CD4-positive, alpha-beta T cell treated with Interleukin-17A for 1 hour (primary cell): Measurements from ENCODE around the gene NOTO.
A peak's percentile ranks its signal among the peaks of the same experiment; 100 is the strongest.

Experiments
- DNase-seq: peaks from one replicate; pipeline ENCODE4 v3.0.0-alpha.2; 2020

Gene NOTO

GRCh38 chr2:73235315-73236028 is 33.1 kb downstream of the NOTO start:
- peak; percentile 21 for DNase-seq

GRCh38 chr2:73237168-73237567 is 34.8 kb downstream of the NOTO start:
- no peak for DNase-seq

- DNase-seq, result no peak
Measured at GRCh38 chr2:73238149-73238548, 35.8 kb downstream of the NOTO start.

- DNase-seq, result no peak
Measured at GRCh38 chr2:73238976-73239375, 36.6 kb downstream of the NOTO start.

GRCh38 chr2:73239776-73240175 is 37.4 kb downstream of the NOTO start:
- DNase-seq, result no peak

GRCh38 chr2:73243884-73244570 is 41.7 kb downstream of the NOTO start:
- no peak for DNase-seq

- DNase-seq, result no peak
Measured at GRCh38 chr2:73244580-73244979, 42.2 kb downstream of the NOTO start.

- DNase-seq, result no peak
Measured at GRCh38 chr2:73246850-73247249, 44.5 kb downstream of the NOTO start.

GRCh38 chr2:73249636-73250035 is 47.3 kb downstream of the NOTO start:
- DNase-seq, result no peak

GRCh38 chr2:73250872-73251846 is 48.8 kb downstream of the NOTO start:
- DNase-seq, result no peak

- no peak for DNase-seq
Measured at GRCh38 chr2:73252238-73253027, 50.1 kb downstream of the NOTO start.

GRCh38 chr2:73253400-73253799 is 51.0 kb downstream of the NOTO start:
- no peak for DNase-seq

- no peak for DNase-seq
Measured at GRCh38 chr2:73253901-73254300, 51.5 kb downstream of the NOTO start.

- no peak for DNase-seq
Measured at GRCh38 chr2:73254343-73255006, 52.1 kb downstream of the NOTO start.

GRCh38 chr2:73255007-73255644 is 52.8 kb downstream of the NOTO start:
- DNase-seq, result no peak

- no peak for DNase-seq
Measured at GRCh38 chr2:73255907-73256617, 53.7 kb downstream of the NOTO start.

GRCh38 chr2:73256618-73256922 is 54.2 kb downstream of the NOTO start:
- no peak for DNase-seq

GRCh38 chr2:73257021-73257420 is 54.6 kb downstream of the NOTO start:
- DNase-seq, result no peak

- DNase-seq, result no peak
Measured at GRCh38 chr2:73257425-73258125, 55.2 kb downstream of the NOTO start.

GRCh38 chr2:73258186-73258912 is 56.0 kb downstream of the NOTO start:
- no peak for DNase-seq
